Ovary (tissue), 9 donors: ENCODE data around the gene RNF214. TPM values are rescaled to one million over a fixed set of nuclear protein-coding genes. Genes with fewer than 3 reads are reported as not detected.

Source experiments
- DNase-seq, 5 donors: peaks; one replicate each; pipeline ENCODE4 v3.0.0-alpha.2; 2019 to 2020
- H3K27ac ChIP-seq, 2 donors: fragments of 200-600 bp; one replicate each; pipeline versions ENCODE4 v1.5.1 to v1.8.0; 2019 to 2022
- H3K27me3 ChIP-seq: fragments of 200-600 bp; one replicate; pipeline ENCODE4 v1.8.0; 2022
- H3K36me3 ChIP-seq: fragments of 200-600 bp; sonication (generic); one replicate; pipeline ENCODE4 v1.5.1; 2019
- H3K4me1 ChIP-seq: one replicate; pipeline ENCODE4 v1.8.1; 2013; ENCODE audit warnings: mild to moderate bottlenecking, moderate library complexity; ENCODE audit not compliant: insufficient read depth
- H3K4me3 ChIP-seq: fragments of 200-600 bp; sonication (generic); one replicate; pipeline ENCODE4 v1.5.1; 2017
- H3K9me3 ChIP-seq, 2 donors: fragments of 200-600 bp in 1 of 2; sonication (generic) in 1 of 2; one replicate each; pipeline versions ENCODE4 v1.5.1 to v1.8.1; 2013 to 2019; ENCODE audit warnings: mild to moderate bottlenecking in 1 of 2, moderate library complexity in 1 of 2
- CTCF ChIP-seq, 3 donors: fragments of 450-650 bp in 2 of 3; fragments of 200-600 bp in 1 of 3; IDR thresholded peaks; one replicate each; pipeline versions ENCODE4 v1.5.1 to v1.8.0; 2016 to 2022; ENCODE audit warnings: antibody characterized with exemption in 3 of 3, mild to moderate bottlenecking in 1 of 3
- EP300 ChIP-seq: sonication (generic); formaldehyde crosslinking; IDR thresholded peaks from one replicate; pipeline ENCODE4 v1.6.1; 2017; ENCODE audit warnings: antibody characterized with exemption
- POLR2A ChIP-seq: fragments of 450-650 bp; IDR thresholded peaks from one replicate; pipeline ENCODE4 v1.6.1; 2017; ENCODE audit warnings: antibody characterized with exemption, mild to moderate bottlenecking, moderate library complexity
- WGBS, 3 donors: extraction: QIAGEN DNeasy Blood & Tissue Kit in 1 of 3; methylation state at CpG; one replicate each; pipeline versions ENCODE4 v1.1.5 to v1.1.7; 2013 to 2017; 5-methylcytosine and 5-hydroxymethylcytosine counted together
- intact Hi-C, 4 donors: fragments of 100-400 bp; cut with DNase I; formaldehyde crosslinking; loops; one replicate each; pipeline versions ENCODE4 v1.11.0 to v1.15.1; 2022 to 2023
- polyA plus RNA-seq, 2 donors: library from polyadenylated mRNA; stranded (reverse); fragments of 200-250 nt in 1 of 2; fragments of 350-450 nt in 1 of 2; fragmentation: Illumina TruSeq in 1 of 2; extraction: RNeasy Lipid Tissue Mini Kit (QIAGEN cat#74804) in 1 of 2; gene quantifications; one replicate each; pipeline ENCODE4 v1.2.3, GENCODE V29; 2013 to 2014
- total RNA-seq, 7 donors: library from RNA; depleted of rRNA in 2 of 7; stranded (reverse); fragments of >200 nt in 2 of 7; fragmentation: NEBNext Ultra II Directional in 3 of 7; extraction: Animal tissue kit (Norgen Biotek cat#: 25700) in 3 of 7; gene quantifications; one replicate each; pipeline versions ENCODE4 v1.1.0 to v1.2.4, GENCODE V29; 2016 to 2023
- donor health status: DM: no; HTN: no; CAD: no; lungs with moderate emphysema.
- donor health status: DM: no; HTN: no; CAD: no.
- donor health status: Bipolar disorder and iron deficiency.
- donor health status: DM: yes; HTN: yes; CAD: no.
- donor health status: DM: no; HTN: no; CAD: no.
- donor health status: DM: yes; HTN: yes; CAD: no.

RNF214 gene
- total and polyA plus RNA-seq, 9 donors, result 9.7 to 40.9 (median 27.3) TPM

DNA sequence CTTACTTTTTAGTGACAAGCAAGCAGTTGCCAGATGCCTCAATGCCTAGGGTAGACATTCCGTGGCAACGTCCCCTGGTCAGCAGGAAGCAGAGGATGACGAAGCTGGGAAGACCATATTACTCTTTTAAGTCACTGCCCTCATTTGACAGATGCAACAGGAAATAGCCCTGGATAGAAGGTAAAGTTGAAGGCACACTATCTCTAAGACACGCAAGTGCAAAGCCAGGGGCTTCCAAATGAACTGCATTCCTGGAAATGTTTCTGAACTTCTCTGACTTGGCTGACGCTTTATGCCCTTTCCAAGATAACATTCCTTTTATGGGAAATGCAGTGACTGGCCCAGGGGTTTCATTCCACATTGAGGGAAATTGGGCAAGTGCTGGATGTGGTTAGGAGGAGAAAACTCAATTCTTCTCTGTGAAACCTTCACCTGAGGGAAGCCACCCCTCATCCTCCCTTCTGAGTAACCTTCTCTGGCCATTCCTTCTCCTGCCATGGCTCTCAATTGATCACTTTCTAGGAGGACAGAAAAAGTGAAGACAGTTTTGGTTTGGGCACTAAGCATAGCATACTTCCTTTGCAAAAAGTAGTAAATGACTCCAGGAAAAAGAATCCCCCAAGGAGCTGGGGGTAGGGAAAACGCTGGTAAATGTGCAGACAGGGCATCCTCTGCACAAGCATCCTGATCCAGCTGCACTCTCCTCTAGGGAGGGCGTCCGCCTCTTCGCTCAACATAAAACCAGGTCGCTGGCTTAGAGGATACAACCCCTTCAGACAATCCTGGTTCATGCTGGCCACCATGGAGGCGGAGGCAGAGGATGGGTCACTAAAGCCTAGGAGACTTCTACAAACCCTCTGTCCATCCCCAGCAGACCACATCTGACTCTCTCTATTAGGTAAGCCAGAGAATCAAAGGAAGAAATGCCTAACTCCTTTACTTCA lies 15.1 kb upstream of the RNF214 start:
- intact Hi-C loops, result loop anchor here in 1 of 4 donors (2.0 kb wide), 1 partner anchor 19 kb away; the partner anchor contains the start of gene TAGLN
- peaks cover 44% of the 10 kb centered on the region for H3K4me1 ChIP-seq
- WGBS, 3 donors, result 24 to 29% (median 24%) methylated on average over 11 of the region's 11 CpGs
- TF ChIP-seq CTCF (IDR thresholded peaks at IDR 0.05), result no peak
- TF ChIP-seq EP300, result peak; percentile 87
- no peaks in the 10 kb centered on the region for H3K9me3 ChIP-seq
- H3K36me3 ChIP-seq, result no peaks in the 10 kb centered on the region
- peak overlapping the region; percentile 78 to 86 for H3K27ac ChIP-seq
- H3K27me3 ChIP-seq, result no peaks in the 10 kb centered on the region
- no peak overlapping the region for H3K4me3 ChIP-seq
- DNase-seq, result peak in 3 of 5 donors; percentile 24 to 37 (median 29)

GRCh38 chr11:117218133-117218915 lies 14.1 kb upstream of the RNF214 start:
- Histone ChIP-seq H3K9me3 (no peaks in the 10 kb centered on the region), H3K27me3 (no peaks in the 10 kb centered on the region), H3K36me3 (no peaks in the 10 kb centered on the region), H3K4me1 (peaks cover 44% of the 10 kb centered on the region), H3K4me3 (no peak overlapping the region), H3K27ac (peak overlapping the region; percentile 78 to 86)
- peak; percentile 54 to 77 (median 65) for DNase-seq
- intact Hi-C loops, result no loop called here
- WGBS, 3 donors, result 7 to 22% (median 8%) methylated on average over 15 of the region's 15 CpGs
- TF ChIP-seq EP300 (no peak), CTCF (IDR thresholded peaks at IDR 0.05) (no peak), POLR2A (no peak)

DNA sequence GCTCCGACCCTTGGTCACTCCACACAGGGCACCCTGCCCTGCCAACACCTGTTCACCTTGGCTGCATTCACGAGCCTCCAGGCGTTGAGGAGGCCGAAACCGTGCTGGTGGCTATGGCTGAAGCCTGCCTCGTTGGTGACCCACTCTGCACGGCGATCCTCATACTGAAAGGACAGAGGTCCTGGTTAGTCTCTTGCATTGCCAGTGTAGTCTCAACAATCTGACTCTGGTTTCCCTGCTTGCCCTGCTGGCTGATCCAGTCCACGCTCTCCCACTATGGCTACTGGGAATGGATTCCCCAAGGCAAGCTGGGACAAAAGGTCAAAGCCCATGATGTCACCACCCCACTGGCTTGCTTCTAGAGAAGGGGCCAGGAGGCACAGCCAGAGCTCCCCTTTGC lies 13.5 kb upstream of the RNF214 start:
- no peaks in the 10 kb centered on the region for H3K27me3 ChIP-seq
- no peaks in the 10 kb centered on the region for H3K36me3 ChIP-seq
- peak in 3 of 5 donors; percentile 16 to 40 (median 35) for DNase-seq
- H3K4me3 ChIP-seq, result no peak overlapping the region
- peaks cover 44% of the 10 kb centered on the region for H3K4me1 ChIP-seq
- no peaks in the 10 kb centered on the region for H3K9me3 ChIP-seq
- H3K27ac ChIP-seq, result peak overlapping the region; percentile 78 to 86
- intact Hi-C loops, result no loop called here
- TF ChIP-seq EP300, result no peak
- WGBS, 3 donors, result 65 to 72% (median 66%) methylated on average over 9 of the region's 9 CpGs

DNA sequence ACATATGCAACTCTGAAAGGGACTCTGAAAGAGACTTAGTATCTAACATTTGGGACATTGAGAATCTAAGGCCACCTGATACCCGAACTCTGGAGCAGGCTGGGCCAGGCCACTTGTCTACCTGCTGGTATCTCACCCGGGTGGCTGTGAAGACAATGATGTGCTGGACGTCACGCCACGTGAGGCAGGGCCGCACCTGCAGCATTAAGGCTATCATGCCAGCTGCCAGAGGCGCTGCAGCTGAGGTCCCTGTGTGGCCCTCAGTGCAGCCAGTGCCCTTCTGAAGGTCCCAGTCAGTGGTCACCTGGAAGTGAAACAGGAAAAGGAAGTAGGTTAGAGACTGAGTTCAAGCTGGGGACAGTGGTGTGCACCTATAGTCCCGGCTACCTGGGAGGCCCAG lies 13.0 kb upstream of the RNF214 start:
- H3K27ac ChIP-seq, result peak overlapping the region; percentile 78 to 86
- peaks cover 44% of the 10 kb centered on the region for H3K4me1 ChIP-seq
- intact Hi-C loops, result no loop called here
- DNase-seq, result peak in 2 of 5 donors; percentile 27 to 40
- no peaks in the 10 kb centered on the region for H3K36me3 ChIP-seq
- H3K9me3 ChIP-seq, result no peaks in the 10 kb centered on the region
- no peak overlapping the region for H3K4me3 ChIP-seq
- no peaks in the 10 kb centered on the region for H3K27me3 ChIP-seq
- TF ChIP-seq CTCF (IDR thresholded peaks at IDR 0.05) (no peak), EP300 (no peak), POLR2A (no peak)
- WGBS, 3 donors, result 88 to 93% (median 90%) methylated on average over 8 of the region's 8 CpGs
